IMR-90 (cell line): Measurements from ENCODE around the gene SARM1. TPM values are rescaled to one million over a fixed set of nuclear protein-coding genes. Genes with fewer than 3 reads are reported as not detected.

Experiments
- ATAC-seq: fragments of 200-7000 bp; cut with Tn5 transposase; 2 replicates; pipeline ENCODE4 v1.9.1; 2020; ENCODE audit warnings: low read depth, mild to moderate bottlenecking, moderate library complexity
- BruUV-seq: library from RNA; stranded (reverse); fragments of 400-500 nt; replicated peaks from 2 replicates; lab custom pipeline; 2021; lab: Mats Ljungman, UMichigan
- CTCF ChIA-PET: fragments of 300-600 bp; formaldehyde crosslinking; extraction: SDS; loops from one replicate; lab custom pipeline; 2021; ENCODE audit warnings: antibody characterized with exemption; lab: Yijun Ruan, JAX
- POLR2A ChIA-PET: fragments of 300-600 bp; sonication (Branson Sonifier 250); formaldehyde crosslinking; loops from one replicate; lab custom pipeline; 2022; ENCODE audit warnings: antibody characterized with exemption; ENCODE audit not compliant: unreplicated experiment; lab: Charles Lee
- DNase-seq: peaks from one replicate; pipeline ENCODE4 v3.0.0; 2013
- H2AFZ ChIP-seq: replicated peaks from 2 replicates; pipeline ENCODE3; 2013; ENCODE audit warnings: low read length, mild to moderate bottlenecking; ENCODE audit not compliant: poor library complexity
- H2AK5ac ChIP-seq: 2 replicates; pipeline ENCODE4 v1.6.1; 2013; ENCODE audit warnings: low read depth, low read length, inconsistent platforms
- H2AK9ac ChIP-seq: replicated peaks from 2 replicates; pipeline ENCODE3; 2013; ENCODE audit warnings: mild to moderate bottlenecking, low read depth, low read length, moderate library complexity; ENCODE audit not compliant: poor library complexity
- H2BK120ac ChIP-seq: 2 replicates; pipeline ENCODE4 v1.6.1; 2013; ENCODE audit warnings: low read depth, low read length, inconsistent platforms
- H2BK15ac ChIP-seq: 3 replicates; pipeline ENCODE4 v1.6.1; 2013; ENCODE audit warnings: low read depth, low read length, inconsistent platforms
- H2BK20ac ChIP-seq: 2 replicates; pipeline ENCODE4 v1.6.1; 2013; ENCODE audit warnings: low read depth, mild to moderate bottlenecking, inconsistent platforms, low read length, moderate library complexity
- H2BK5ac ChIP-seq: 2 replicates; pipeline ENCODE4 v1.6.1; 2013; ENCODE audit warnings: mild to moderate bottlenecking, low read depth, low read length, inconsistent platforms; ENCODE audit not compliant: poor library complexity, severe bottlenecking
- H3K14ac ChIP-seq: replicated peaks from 2 replicates; pipeline ENCODE4 v1.6.1; 2013; ENCODE audit warnings: low read depth, low read length, inconsistent platforms
- H3K18ac ChIP-seq: 2 replicates; pipeline ENCODE4 v1.6.1; 2013; ENCODE audit warnings: low read depth, low read length, control low read depth
- H3K23ac ChIP-seq: 2 replicates; pipeline ENCODE4 v1.6.1; 2013; ENCODE audit warnings: low read depth, low read length, inconsistent platforms
- H3K27ac ChIP-seq: 2 replicates; pipeline ENCODE4 v1.5.1; 2013; ENCODE audit warnings: mild to moderate bottlenecking, control low read depth, low read length; ENCODE audit not compliant: insufficient read depth
- H3K27me3 ChIP-seq: 2 replicates; pipeline ENCODE4 v1.6.1; 2013; ENCODE audit warnings: low read length; ENCODE audit not compliant: control insufficient read depth, insufficient read depth
- H3K36me3 ChIP-seq: 2 replicates; pipeline ENCODE4 v1.6.1; 2013; ENCODE audit warnings: low read length, mixed read lengths; ENCODE audit not compliant: control insufficient read depth, insufficient read depth
- H3K4ac ChIP-seq: 2 replicates; pipeline ENCODE4 v1.6.1; 2013; ENCODE audit warnings: low read depth, low read length, inconsistent platforms
- H3K4me1 ChIP-seq: 2 replicates; pipeline ENCODE4 v1.6.1; 2013; ENCODE audit warnings: low read length, mixed read lengths; ENCODE audit not compliant: control insufficient read depth, insufficient read depth
- H3K4me2 ChIP-seq: 2 replicates; pipeline ENCODE4 v1.6.1; 2013; ENCODE audit warnings: low read depth, mild to moderate bottlenecking, control low read depth, low read length, moderate library complexity
- H3K4me3 ChIP-seq: 2 replicates; pipeline ENCODE4 v1.5.1; 2013; ENCODE audit warnings: low read depth, mild to moderate bottlenecking, control low read depth, low read length, moderate library complexity; ENCODE audit not compliant: insufficient read depth
- H3K56ac ChIP-seq: 2 replicates; pipeline ENCODE4 v1.6.1; 2013; ENCODE audit warnings: low read length, inconsistent platforms; ENCODE audit not compliant: insufficient read depth; ENCODE audit errors: extremely low read depth
- H3K79me1 ChIP-seq, 2 experiments: 2 replicates each; pipeline ENCODE4 v1.6.1; 2013; ENCODE audit warnings: low read length in 2 of 2, inconsistent platforms in 1 of 2, low read depth in 1 of 2
- H3K9ac ChIP-seq: 2 replicates; pipeline ENCODE4 v1.6.1; 2013; ENCODE audit warnings: low read depth, low read length, control low read depth
- H3K9me1 ChIP-seq: 2 replicates; pipeline ENCODE4 v1.6.1; 2013; ENCODE audit warnings: low read length, inconsistent platforms; ENCODE audit not compliant: insufficient read depth
- H3K9me3 ChIP-seq: 2 replicates; pipeline ENCODE4 v1.6.1; 2013; ENCODE audit warnings: low read length; ENCODE audit not compliant: control insufficient read depth, insufficient read depth
- H4K20me1 ChIP-seq: 2 replicates; pipeline ENCODE4 v1.6.1; 2013; ENCODE audit warnings: low read length, inconsistent platforms; ENCODE audit not compliant: insufficient read depth
- H4K5ac ChIP-seq: 2 replicates; pipeline ENCODE4 v1.6.1; 2013; ENCODE audit warnings: mild to moderate bottlenecking, low read depth, low read length, control low read depth
- H4K8ac ChIP-seq, 2 experiments: 2 replicates each; pipeline ENCODE4 v1.6.1; 2013; ENCODE audit warnings: low read depth in 2 of 2, low read length in 2 of 2, control low read depth in 1 of 2, inconsistent platforms in 1 of 2
- H4K91ac ChIP-seq: 2 replicates; pipeline ENCODE4 v1.6.1; 2013; ENCODE audit warnings: low read depth, low read length, inconsistent platforms; ENCODE audit not compliant: insufficient read depth
- CTCF ChIP-seq: conservative IDR thresholded peaks from 2 replicates; pipeline ENCODE4 v1.5.1; 2012; ENCODE audit warnings: mild to moderate bottlenecking, low read depth, low read length, improper control_type of control experiment
- FOS ChIP-seq: fragments of 150-350 bp; IDR thresholded peaks from 2 replicates; pipeline ENCODE4 v1.6.1; 2016; ENCODE audit warnings: low read depth, low read length
- MAZ ChIP-seq: IDR thresholded peaks from 2 replicates; pipeline ENCODE4 v1.6.1; 2012; ENCODE audit warnings: low read depth, mild to moderate bottlenecking, low read length, improper control_type of control experiment, moderate library complexity, borderline replicate concordance
- NFE2L2 ChIP-seq: fragments of 150-350 bp; IDR thresholded peaks from 2 replicates; pipeline ENCODE4 v1.6.1; 2016; ENCODE audit warnings: low read depth, mild to moderate bottlenecking, low read length
- RAD21 ChIP-seq: IDR thresholded peaks from 2 replicates; pipeline ENCODE4 v1.6.1; 2012; ENCODE audit warnings: low read length, improper control_type of control experiment
- RCOR1 ChIP-seq: IDR thresholded peaks from 2 replicates; pipeline ENCODE4 v1.6.1; 2012; ENCODE audit warnings: mild to moderate bottlenecking, low read length, improper control_type of control experiment; ENCODE audit not compliant: insufficient replicate concordance
- SMC3 ChIP-seq: fragments of 150-350 bp; IDR thresholded peaks from 2 replicates; pipeline ENCODE4 v1.6.1; 2016; ENCODE audit warnings: low read depth, mild to moderate bottlenecking, antibody characterized with exemption, low read length, moderate library complexity
- WGBS, 2 experiments: methylation state at CpG; one replicate each; pipeline versions ENCODE4 v1.1.5 to v1.1.7; 2013; ENCODE audit warnings: missing lambda C conversion rate in 2 of 2; ENCODE audit not compliant: insufficient read length in 1 of 2; ENCODE audit errors: extremely low coverage in 2 of 2; 5-methylcytosine and 5-hydroxymethylcytosine counted together
- dilution Hi-C: fragments of 300-500 bp; cut with HindIII; formaldehyde crosslinking; loops from one replicate; pipeline ENCODE4 v1.14.3; 2018; ENCODE audit warnings: low sequenced_read_pairs; ENCODE audit not compliant: unreplicated experiment
- in situ Hi-C: fragments of 300-500 bp; cut with MboI; formaldehyde crosslinking; loops from 3 replicates; pipeline ENCODE4 v1.14.3; 2019; ENCODE audit warnings: low sequenced_read_pairs, inconsistent platforms, mixed read lengths
- intact Hi-C: fragments of 100-400 bp; cut with micrococcal nuclease; formaldehyde crosslinking; loops from 2 replicates; pipeline ENCODE4 v1.10.0; 2022
- polyA plus RNA-seq, 3 experiments: library from polyadenylated mRNA; depleted of rRNA; stranded (reverse); fragments of >200 nt; gene quantifications; 2 replicates each; pipeline ENCODE4 v1.2.3, GENCODE V29; 2012; ENCODE audit warnings: low replicate concordance in 1 of 3
- total RNA-seq: library from RNA; depleted of rRNA; stranded (reverse); fragments of >200 nt; gene quantifications from 2 replicates; pipeline ENCODE4 v1.2.3, GENCODE V29; 2012

Gene SARM1
- total and polyA plus RNA-seq, 2 of the 4 experiments (the other 2 are of a cell fraction) = 3.4 to 11.4 TPM

GRCh38 chr17:28346199-28346580, 25.3 kb upstream of the SARM1 start (continued):
- no peak for TF ChIP-seq RCOR1

- Histone ChIP-seq H3K14ac (0 out of 2 replicates have a peak overlapping the region, but pooled peaks have one; percentile 15), H2BK20ac (no peak overlapping the region; the same call in 1 of the 2 replicates), H3K79me1 (peaks cover 15 to 63% of the 10 kb centered on the region in 2 experiments), H2BK5ac (peak overlapping the region; percentile 79), H2AK9ac (no peak overlapping the region), H4K5ac (no peak overlapping the region), H3K18ac (no peak overlapping the region), H3K9me3 (no peaks in the 10 kb centered on the region), H3K4ac (peak overlapping the region; percentile 67), H3K9me1 (peaks cover 12% of the 10 kb centered on the region; the same call in 1 of the 2 replicates), H4K8ac (peak overlapping the region in 1 of 2 experiments; percentile 46; a peak in 2 of 4 replicates), H2AK5ac (peak overlapping the region; percentile 57; the same call in 1 of the 2 replicates), H3K4me2 (no peak overlapping the region), H4K91ac (peak overlapping the region; percentile 26; the same call in 1 of the 2 replicates), H3K27me3 (no peaks in the 10 kb centered on the region), H3K9ac (no peak overlapping the region), H2AFZ (no peak overlapping the region), H2BK15ac (peak overlapping the region; percentile 22; the same call in 1 of the 3 replicates), H3K27ac (peak overlapping the region; percentile 58), H3K4me1 (peaks cover 16% of the 10 kb centered on the region), H4K20me1 (peaks cover 13% of the 10 kb centered on the region), H2BK120ac (peak overlapping the region; percentile 9; the same call in 1 of the 2 replicates), H3K36me3 (peaks cover 82% of the 10 kb centered on the region), H3K4me3 (no peak overlapping the region), H3K56ac (no peak overlapping the region; the same call in 1 of the 2 replicates), H3K23ac (no peak overlapping the region)
- ChIA-PET CTCF (interaction anchor here (0.6 to 1.7 kb wide), 4 partner anchors 70 to 453 kb away, joined by 3 to 5 read pairs (median 4); partner anchors contain the start of gene LYRM9), POLR2A (interaction anchor here (1.6 to 2.8 kb wide), 2 partner anchors 11 to 12 kb away, joined by 8 to 9 read pairs; partner anchors contain the start of genes IFT20, POLDIP2 and TNFAIP1)
- dilution Hi-C loops = no loop called here
- intact Hi-C loops = loop anchor here (2.0 kb wide), 1 partner anchor 542 kb away; no protein-coding TSS in a partner anchor
- TF ChIP-seq SMC3 (peak; percentile 28), RAD21 (peak; percentile 32), MAZ (no peak), CTCF (peak; percentile 44), FOS (no peak), NFE2L2 (no peak)
- BruUV-seq = no TSS peak
- in situ Hi-C loops = loop anchor here (25.0 kb wide), 1 partner anchor 809 kb away; no protein-coding TSS in a partner anchor
- DNase-seq (no peak), ATAC-seq (peak; percentile 48)
- no CpG with 5 or more reads among the region's 7 CpGs for WGBS, 2 experiments
Observed at GRCh38 chr17:28346746-28347246, 24.7 kb upstream of the SARM1 start.
